Activated CD8-positive, alpha-beta memory T cell treated with anti-CD3 and anti-CD28 coated beads for 4 hours (primary cell): Measurements from ENCODE around the gene TEDC2.

ENCODE experiments used
- DNase-seq, 2 donors: peaks; one replicate each; pipeline ENCODE4 v3.0.0-alpha.2; 2020; ENCODE audit warnings: low read depth in 2 of 2

The TEDC2 gene

GRCh38 chr16:2496223-2497115, 36.6 kb downstream of the TEDC2 start:
- no peak for DNase-seq

DNA sequence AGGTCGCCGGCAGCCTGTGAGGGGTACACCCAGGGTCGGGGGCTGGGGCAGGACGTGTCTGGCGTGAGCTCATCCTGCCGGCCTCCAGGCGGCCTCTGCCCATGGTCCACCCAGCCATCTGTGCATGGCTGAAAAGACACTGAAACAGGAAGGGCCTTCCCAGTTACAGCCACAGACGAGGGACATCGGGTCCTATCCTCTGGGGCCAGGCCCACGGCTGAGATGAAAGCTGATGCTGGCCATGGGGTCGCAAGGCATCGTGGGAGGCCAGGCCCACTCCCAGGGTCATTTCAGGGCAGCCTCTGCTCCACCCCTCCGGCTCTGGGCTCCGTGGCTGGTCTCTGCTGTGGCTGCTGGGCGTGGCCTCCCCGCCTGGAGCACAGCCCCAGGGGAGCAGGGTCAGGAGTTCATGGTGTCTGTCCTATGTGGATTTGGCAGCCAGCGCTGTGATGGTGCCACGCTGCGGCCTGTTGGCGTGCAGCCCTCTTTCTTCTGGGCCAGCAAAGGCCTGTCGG, 37.3 kb downstream of the TEDC2 start:
- no peak for DNase-seq

GRCh38 chr16:2497695-2498484, 38.0 kb downstream of the TEDC2 start:
- DNase-seq, result no peak

GRCh38 chr16:2498531-2499253, 38.8 kb downstream of the TEDC2 start:
- DNase-seq, result no peak

DNA sequence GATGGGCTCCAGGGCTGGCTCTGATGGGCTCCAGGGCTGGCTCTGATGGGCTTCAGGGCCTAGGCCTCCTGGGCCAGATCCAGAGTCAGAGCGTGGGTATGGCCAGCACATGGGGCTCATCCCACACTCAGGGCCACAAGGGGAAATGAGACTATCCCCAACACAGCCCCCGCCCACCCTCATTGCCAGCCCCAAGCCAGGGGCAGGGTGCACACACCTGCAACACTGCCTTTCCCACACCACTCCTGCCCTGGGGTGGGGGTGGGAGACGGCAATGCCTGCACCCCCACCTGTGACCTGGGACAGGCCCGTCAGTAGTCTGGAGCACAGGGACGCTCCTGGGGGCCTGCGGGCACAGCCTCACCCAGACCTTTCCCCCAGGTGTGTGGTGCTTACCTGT, 39.5 kb downstream of the TEDC2 start:
- DNase-seq, result no peak

DNA sequence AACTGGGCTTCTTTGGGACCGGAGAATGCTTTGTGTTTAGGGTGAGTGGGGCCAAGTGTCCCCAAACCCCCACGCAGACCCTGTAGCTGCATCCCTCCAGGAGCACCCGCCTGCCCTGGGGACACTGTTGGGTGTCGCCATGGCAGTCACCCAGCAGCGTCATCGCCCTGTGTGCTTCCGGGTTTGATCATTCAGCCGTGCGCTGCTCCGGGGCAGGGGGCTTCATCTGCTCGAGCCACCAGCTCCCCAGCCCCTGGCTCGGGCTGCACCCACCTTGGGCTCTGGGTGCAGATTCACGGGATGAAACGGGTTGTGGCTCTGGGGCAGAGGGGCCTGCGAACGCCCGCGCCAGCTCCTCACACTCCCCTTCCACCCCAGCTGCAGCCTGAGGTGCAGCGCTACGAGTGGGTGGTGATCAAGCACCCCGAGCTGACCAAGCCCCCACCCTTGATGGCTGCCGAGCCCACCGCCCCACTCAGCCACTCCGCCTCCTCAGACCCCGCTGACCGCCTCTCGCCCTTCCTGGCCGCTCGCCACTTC, 40.1 kb downstream of the TEDC2 start:
- DNase-seq, result no peak

DNA sequence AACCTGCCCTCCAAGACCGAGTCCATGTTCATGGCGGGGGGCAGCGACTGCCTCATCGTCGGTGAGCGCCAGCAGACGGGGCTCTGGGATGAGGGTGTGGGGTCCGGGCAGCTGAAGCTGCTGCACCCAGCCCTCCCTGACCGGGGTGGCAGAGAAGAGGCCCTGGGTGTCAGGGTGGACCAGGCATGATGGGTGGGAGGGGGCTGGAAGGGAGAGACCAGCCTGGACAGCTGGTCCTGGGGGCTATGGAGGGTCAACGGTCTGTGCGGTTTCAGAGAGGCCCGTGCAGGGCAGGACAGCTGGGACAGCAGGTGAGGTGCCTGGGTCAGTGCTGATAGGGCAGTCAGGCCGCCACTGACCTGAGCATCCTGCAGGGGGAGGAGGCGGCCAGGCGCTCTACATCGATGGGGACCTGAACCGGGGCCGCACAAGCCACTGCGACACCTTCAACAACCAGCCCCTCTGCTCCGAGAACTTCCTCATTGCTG, 40.6 kb downstream of the TEDC2 start:
- no peak for DNase-seq

DNA sequence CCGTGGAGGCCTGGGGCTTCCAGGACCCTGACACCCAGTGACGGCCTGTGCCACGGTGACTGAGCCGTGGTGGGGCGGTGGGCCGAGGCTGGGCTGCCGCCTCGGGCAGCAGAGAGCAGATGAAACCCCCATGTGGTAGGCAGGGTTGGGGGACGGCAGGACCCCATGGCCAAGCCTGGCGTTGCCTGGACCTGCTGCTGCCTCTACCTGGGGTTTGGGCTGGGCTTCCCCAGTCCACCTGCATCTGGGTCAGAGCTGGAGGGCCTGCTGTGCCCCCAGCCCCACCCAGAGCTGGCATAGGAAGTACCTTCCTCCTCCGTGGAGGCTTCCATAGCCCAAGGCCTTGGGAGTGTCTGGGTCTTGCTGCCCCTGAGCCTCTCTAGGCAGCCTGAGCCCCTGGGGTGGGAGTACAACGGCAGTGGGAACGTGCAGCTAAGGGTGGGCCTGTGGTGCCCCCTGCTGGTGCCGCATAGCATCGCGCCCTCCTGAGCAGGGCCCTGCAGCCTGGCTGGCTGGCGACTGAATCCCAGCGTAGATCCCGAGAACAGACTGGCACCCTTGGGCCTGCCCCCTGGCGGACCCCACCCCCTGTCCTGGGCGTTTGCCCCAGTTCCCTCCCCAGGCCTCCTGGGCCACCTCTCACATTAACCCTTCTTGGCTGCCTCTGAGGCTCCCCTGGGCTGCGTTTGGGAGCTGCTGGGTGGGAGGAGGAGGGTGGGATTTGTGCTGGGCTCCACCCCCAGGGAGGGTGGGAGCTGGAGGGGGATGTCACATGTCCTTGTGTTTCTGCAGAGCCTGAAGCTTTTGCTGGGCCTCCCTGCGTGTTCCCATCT, 41.2 kb downstream of the TEDC2 start:
- peak; percentile 54 to 65 for DNase-seq

GRCh38 chr16:2501946-2502895, 42.3 kb downstream of the TEDC2 start:
- DNase-seq, result no peak

DNA sequence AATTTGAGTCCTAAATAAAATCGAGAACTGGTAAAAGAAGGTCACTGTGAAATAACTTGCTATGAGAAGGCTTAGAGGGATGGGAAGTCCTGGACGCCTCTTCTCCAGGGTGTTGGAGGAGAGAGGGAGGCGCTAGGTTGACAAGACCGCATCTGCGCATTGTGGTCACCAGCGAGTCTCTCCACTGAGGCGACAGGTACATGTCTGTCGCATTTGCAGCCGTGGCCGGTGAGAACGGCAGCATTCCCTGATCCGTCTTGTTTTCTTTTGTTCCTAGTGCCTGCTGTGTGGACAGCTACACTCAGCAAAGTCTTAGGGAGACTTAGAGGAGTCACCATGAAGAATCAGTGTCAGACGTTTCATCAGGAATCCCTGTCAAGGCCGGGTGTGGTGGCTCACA, 45.8 kb downstream of the TEDC2 start:
- DNase-seq, result no peak

- DNase-seq, result no peak
Observed at GRCh38 chr16:2507052-2507659, 47.2 kb downstream of the TEDC2 start.

DNA sequence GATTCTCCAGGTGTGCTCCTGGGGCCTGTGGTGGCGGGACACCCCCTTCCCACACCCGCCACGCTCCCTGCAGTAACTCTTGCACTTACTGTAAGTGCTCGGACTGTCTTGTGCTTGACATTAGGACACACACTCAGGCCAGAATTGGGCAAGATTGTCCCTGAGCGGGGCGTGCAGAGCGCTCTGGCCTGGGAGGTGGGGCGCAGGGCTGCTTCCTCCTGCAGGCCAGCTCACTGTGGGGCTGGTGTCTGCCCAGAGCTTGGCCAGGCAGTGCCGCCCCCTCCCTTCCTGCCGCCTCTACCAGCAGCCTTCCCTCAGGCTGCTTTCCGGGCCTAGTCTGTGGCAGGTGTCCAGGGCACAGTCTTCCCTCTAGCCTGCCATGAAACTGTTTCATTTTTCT, 47.8 kb downstream of the TEDC2 start:
- no peak for DNase-seq

GRCh38 chr16:2508722-2509400, 49.0 kb downstream of the TEDC2 start:
- DNase-seq, result no peak

GRCh38 chr16:2511128-2511800, 51.4 kb downstream of the TEDC2 start:
- no peak for DNase-seq

- no peak for DNase-seq
Observed at GRCh38 chr16:2511996-2512734, 52.3 kb downstream of the TEDC2 start.

DNA sequence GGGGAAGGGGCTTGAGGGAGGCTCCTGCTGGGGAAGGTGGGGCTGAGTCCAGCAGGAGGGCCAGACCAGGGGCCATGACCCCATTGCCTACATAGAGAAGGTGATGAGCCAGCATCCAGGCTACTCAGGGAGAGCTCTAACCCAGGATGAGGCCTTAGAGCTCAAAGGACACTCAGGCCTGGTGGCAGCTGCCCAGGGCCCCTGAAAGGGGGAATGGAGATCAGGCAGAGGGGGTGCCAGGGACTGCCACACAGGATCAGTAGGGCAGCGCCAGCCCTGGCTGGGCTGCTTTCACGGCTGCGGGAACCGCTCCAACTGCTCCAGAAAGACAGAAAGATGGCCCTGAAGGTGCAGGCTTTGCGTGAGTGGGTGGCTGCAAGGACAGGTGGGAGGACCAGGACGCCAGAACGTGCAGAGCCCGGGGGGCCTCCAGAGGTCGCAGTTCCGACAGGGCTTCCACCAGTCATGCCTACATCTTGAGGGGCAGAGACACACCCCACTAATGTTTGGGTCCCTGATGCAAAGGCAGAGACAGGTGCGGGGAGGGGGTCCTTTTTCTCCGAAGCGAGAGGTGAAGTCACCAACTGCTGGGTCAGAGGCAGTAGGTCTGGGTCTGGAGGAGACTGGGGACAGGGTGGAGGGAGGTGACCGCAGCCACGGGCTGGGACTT, 53.0 kb downstream of the TEDC2 start:
- no peak for DNase-seq
